ENCODE measurements around the gene NSG2.
"Not testable (repeated sequence)": the region's sequence is repeated elsewhere in the genome, so short reads cannot be mapped to it uniquely, and the experiment has no call there.

Gene NSG2

GRCh38 chr5:174146556-174146955 lies 101.0 kb downstream of the NSG2 start:
- Histone ChIP-seq H3K4me2 (ENCODE audit: low read depth, low read length) (no peak overlapping the region), H3K27me3 (replicated peaks; ENCODE audit: insufficient read depth, low read length) (no peaks in the 10 kb centered on the region), H3K4me3 (ENCODE audit: low read length) (no peak overlapping the region), H2AFZ (ENCODE audit: low read length) (no peak overlapping the region), H3F3A (ENCODE audit: insufficient read depth, low read length) (peaks cover 2% of the 10 kb centered on the region; the same call in 1 of the 2 replicates), H3K27ac (ENCODE audit: low read length) (no peak overlapping the region), H3K4me1 (ENCODE audit: low read length) (peaks cover 22% of the 10 kb centered on the region), H3K9me3 (replicated peaks; ENCODE audit: insufficient read depth, low read length) (no peaks in the 10 kb centered on the region), H3K9me2 (replicated peaks; ENCODE audit: insufficient read depth, low read length) (no peaks in the 10 kb centered on the region), H3K79me2 (ENCODE audit: low read length) (no peaks in the 10 kb centered on the region), H4K20me1 (ENCODE audit: insufficient read depth, low read length) (no peaks in the 10 kb centered on the region), H3K9ac (ENCODE audit: low read length) (no peak overlapping the region), H3K36me3 (replicated peaks; ENCODE audit: insufficient read depth, low read length) (no peaks in the 10 kb centered on the region)
- TF ChIP-seq EZH2 (optimal IDR thresholded peaks at IDR 0.05; ENCODE audit: low read depth, low read length) = no peak
- TF ChIP-seq EZH2phosphoT487 (IDR thresholded peaks at IDR 0.05; ENCODE audit: low read length) = no peak
- TF ChIP-seq CTCF (IDR thresholded peaks at IDR 0.05; ENCODE audit: low read length) = no peak
- DNase-seq = no peak

- not testable (repeated sequence) for H3K4me3 ChIP-seq (ENCODE audit: low read length); H3K27ac ChIP-seq (ENCODE audit: low read length); H3K9me3 ChIP-seq (replicated peaks; ENCODE audit: insufficient read depth, low read length); H3K9me2 ChIP-seq (replicated peaks; ENCODE audit: insufficient read depth, low read length); H2AFZ ChIP-seq (ENCODE audit: low read length); H4K20me1 ChIP-seq (ENCODE audit: insufficient read depth, low read length); DNase-seq; H3K27me3 ChIP-seq (replicated peaks; ENCODE audit: insufficient read depth, low read length); H3F3A ChIP-seq (ENCODE audit: insufficient read depth, low read length); H3K79me2 ChIP-seq (ENCODE audit: low read length); H3K9ac ChIP-seq (ENCODE audit: low read length); H3K4me2 ChIP-seq (ENCODE audit: low read depth, low read length); H3K36me3 ChIP-seq (replicated peaks; ENCODE audit: insufficient read depth, low read length)
- peaks cover 27% of the 10 kb centered on the region for H3K4me1 ChIP-seq (ENCODE audit: low read length)
Measured at GRCh38 chr5:174147012-174147411, 101.5 kb downstream of the NSG2 start.

- no peak for TF ChIP-seq EZH2phosphoT487 (IDR thresholded peaks at IDR 0.05; ENCODE audit: low read length)
- TF ChIP-seq EZH2 (optimal IDR thresholded peaks at IDR 0.05; ENCODE audit: low read depth, low read length) = no peak
- TF ChIP-seq CTCF (IDR thresholded peaks at IDR 0.05; ENCODE audit: low read length) = no peak
- Histone ChIP-seq H3K36me3 (replicated peaks; ENCODE audit: insufficient read depth, low read length) (no peaks in the 10 kb centered on the region), H3K4me2 (ENCODE audit: low read depth, low read length) (no peak overlapping the region), H3K79me2 (ENCODE audit: low read length) (no peaks in the 10 kb centered on the region), H3K4me3 (ENCODE audit: low read length) (no peak overlapping the region), H3F3A (ENCODE audit: insufficient read depth, low read length) (peaks cover 6% of the 10 kb centered on the region; the same call in 1 of the 2 replicates), H2AFZ (ENCODE audit: low read length) (no peak overlapping the region), H3K4me1 (ENCODE audit: low read length) (peaks cover 32% of the 10 kb centered on the region), H3K27me3 (replicated peaks; ENCODE audit: insufficient read depth, low read length) (no peaks in the 10 kb centered on the region), H3K9me3 (replicated peaks; ENCODE audit: insufficient read depth, low read length) (no peaks in the 10 kb centered on the region), H4K20me1 (ENCODE audit: insufficient read depth, low read length) (no peaks in the 10 kb centered on the region), H3K27ac (ENCODE audit: low read length) (no peak overlapping the region), H3K9ac (ENCODE audit: low read length) (no peak overlapping the region), H3K9me2 (replicated peaks; ENCODE audit: insufficient read depth, low read length) (no peaks in the 10 kb centered on the region)
- DNase-seq = no peak
Measured at GRCh38 chr5:174147551-174147950, 102.0 kb downstream of the NSG2 start.

GRCh38 chr5:174148721-174149120 lies 103.2 kb downstream of the NSG2 start:
- H3K36me3 ChIP-seq (replicated peaks; ENCODE audit: insufficient read depth, low read length) = no peaks in the 10 kb centered on the region
- no peak for DNase-seq
- no peak overlapping the region for H3K27ac ChIP-seq (ENCODE audit: low read length)
- no peaks in the 10 kb centered on the region for H3K9me2 ChIP-seq (replicated peaks; ENCODE audit: insufficient read depth, low read length)
- H3K4me3 ChIP-seq (ENCODE audit: low read length) = no peak overlapping the region
- no peaks in the 10 kb centered on the region for H4K20me1 ChIP-seq (ENCODE audit: insufficient read depth, low read length)
- no peak overlapping the region for H2AFZ ChIP-seq (ENCODE audit: low read length)
- TF ChIP-seq EZH2phosphoT487 (IDR thresholded peaks at IDR 0.05; ENCODE audit: low read length) = no peak
- TF ChIP-seq EZH2 (optimal IDR thresholded peaks at IDR 0.05; ENCODE audit: low read depth, low read length) = no peak
- TF ChIP-seq CTCF (IDR thresholded peaks at IDR 0.05; ENCODE audit: low read length) = no peak
- H3F3A ChIP-seq (ENCODE audit: insufficient read depth, low read length) = peaks cover 6% of the 10 kb centered on the region; the same call in 1 of the 2 replicates
- H3K9me3 ChIP-seq (replicated peaks; ENCODE audit: insufficient read depth, low read length) = no peaks in the 10 kb centered on the region
- H3K4me1 ChIP-seq (ENCODE audit: low read length) = peaks cover 36% of the 10 kb centered on the region
- no peaks in the 10 kb centered on the region for H3K27me3 ChIP-seq (replicated peaks; ENCODE audit: insufficient read depth, low read length)
- no peaks in the 10 kb centered on the region for H3K79me2 ChIP-seq (ENCODE audit: low read length)
- no peak overlapping the region for H3K4me2 ChIP-seq (ENCODE audit: low read depth, low read length)
- H3K9ac ChIP-seq (ENCODE audit: low read length) = no peak overlapping the region

All from MM.1S (cell line).